Mammary epithelial cell (primary cell): ENCODE data around the gene HIGD1B.

Experiments
- EZH2 ChIP-seq: IDR thresholded peaks from 2 replicates; pipeline ENCODE4 v1.6.1; 2012; ENCODE audit warnings: low read length, inconsistent platforms, borderline replicate concordance
- TF ChIP-seq, protein P1 (sequence below), 2 donors: IDR thresholded peaks in 1 of 2; conservative IDR thresholded peaks in 1 of 2; 2 replicates each; pipeline ENCODE4 v1.5.1; 2011 to 2012; ENCODE audit warnings: inconsistent platforms in 2 of 2, low read length in 2 of 2, mild to moderate bottlenecking in 2 of 2, control low read depth in 1 of 2, low read depth in 1 of 2; ENCODE audit not compliant: insufficient read depth in 1 of 2; ENCODE audit errors: extremely low read depth in 1 of 2

DNA sequence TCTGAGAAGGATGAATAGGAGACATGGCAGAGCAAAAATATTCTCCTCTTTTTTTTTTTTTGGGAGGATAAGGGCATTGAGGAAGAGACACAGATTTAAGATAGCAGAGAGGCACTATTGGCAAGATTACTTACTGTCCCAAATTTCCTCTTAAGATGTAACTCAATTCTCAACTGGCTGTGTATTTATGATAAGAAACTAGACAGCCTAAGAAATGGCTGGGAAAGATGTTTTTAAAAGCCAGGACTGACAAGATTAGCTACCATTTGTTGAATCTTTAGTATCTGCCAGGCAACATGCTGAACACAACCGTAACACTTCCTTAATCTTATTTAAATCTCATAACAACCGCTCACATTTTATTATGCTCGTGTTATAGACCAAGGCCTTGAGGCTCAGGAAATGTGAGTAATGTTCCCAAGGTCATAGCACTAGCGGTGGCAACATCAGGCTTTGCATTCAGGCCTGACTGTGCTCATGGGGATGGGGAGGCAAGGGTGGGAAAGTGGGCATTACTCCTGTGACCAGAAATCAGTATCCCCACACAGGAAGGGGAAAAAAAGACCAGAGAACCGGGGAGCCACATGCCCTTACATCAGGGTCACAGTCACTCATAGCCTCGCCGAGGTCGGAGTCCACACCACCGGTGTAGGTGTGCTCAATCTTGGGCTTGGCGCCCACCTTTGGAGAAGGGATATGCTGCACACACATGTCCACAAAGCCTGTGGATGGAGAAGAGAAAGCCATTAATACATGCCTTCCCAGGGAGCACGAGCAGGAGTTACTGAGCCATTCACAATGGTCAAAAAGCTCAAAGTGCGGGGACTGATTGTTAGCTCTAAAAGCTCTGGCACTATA lies 15.6 kb downstream of the HIGD1B start:
- TF ChIP-seq, protein P1, sequence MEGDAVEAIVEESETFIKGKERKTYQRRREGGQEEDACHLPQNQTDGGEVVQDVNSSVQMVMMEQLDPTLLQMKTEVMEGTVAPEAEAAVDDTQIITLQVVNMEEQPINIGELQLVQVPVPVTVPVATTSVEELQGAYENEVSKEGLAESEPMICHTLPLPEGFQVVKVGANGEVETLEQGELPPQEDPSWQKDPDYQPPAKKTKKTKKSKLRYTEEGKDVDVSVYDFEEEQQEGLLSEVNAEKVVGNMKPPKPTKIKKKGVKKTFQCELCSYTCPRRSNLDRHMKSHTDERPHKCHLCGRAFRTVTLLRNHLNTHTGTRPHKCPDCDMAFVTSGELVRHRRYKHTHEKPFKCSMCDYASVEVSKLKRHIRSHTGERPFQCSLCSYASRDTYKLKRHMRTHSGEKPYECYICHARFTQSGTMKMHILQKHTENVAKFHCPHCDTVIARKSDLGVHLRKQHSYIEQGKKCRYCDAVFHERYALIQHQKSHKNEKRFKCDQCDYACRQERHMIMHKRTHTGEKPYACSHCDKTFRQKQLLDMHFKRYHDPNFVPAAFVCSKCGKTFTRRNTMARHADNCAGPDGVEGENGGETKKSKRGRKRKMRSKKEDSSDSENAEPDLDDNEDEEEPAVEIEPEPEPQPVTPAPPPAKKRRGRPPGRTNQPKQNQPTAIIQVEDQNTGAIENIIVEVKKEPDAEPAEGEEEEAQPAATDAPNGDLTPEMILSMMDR (conservative IDR thresholded peaks at IDR 0.05 in 1 of 2, IDR thresholded peaks at IDR 0.05 in 1 of 2; ENCODE audit: extremely low read depth in 1 of 2, insufficient read depth in 1 of 2, low read depth in 1 of 2, low read length in 2 of 2) = no peak
- TF ChIP-seq EZH2 = no peak
